Loucy (cell line): ENCODE measurements around the gene SYN1.

Experiments
- H2AFZ ChIP-seq: fragments of 200-600 bp; sonication (generic); 2 replicates; pipeline ENCODE4 v1.6.0; 2016; ENCODE audit warnings: antibody characterized with exemption, mild to moderate bottlenecking, low read length, moderate library complexity
- H3F3A ChIP-seq: fragments of 200-600 bp; 2 replicates; pipeline ENCODE4 v1.6.0; 2016; ENCODE audit warnings: antibody characterized with exemption, low read depth, mild to moderate bottlenecking
- H3K27me3 ChIP-seq: fragments of 200-600 bp; sonication (generic); 2 replicates; pipeline ENCODE4 v1.6.1; 2014; ENCODE audit warnings: low read length, mild to moderate bottlenecking; ENCODE audit not compliant: insufficient read depth, poor library complexity, severe bottlenecking
- H3K36me3 ChIP-seq: fragments of 200-600 bp; sonication (generic); 2 replicates; pipeline ENCODE4 v1.6.1; 2016; ENCODE audit warnings: low read length; ENCODE audit not compliant: insufficient read depth
- H3K4me1 ChIP-seq: fragments of 200-600 bp; sonication (generic); 2 replicates; pipeline ENCODE4 v1.5.1; 2014; ENCODE audit warnings: low read length, mild to moderate bottlenecking; ENCODE audit not compliant: insufficient read depth, poor library complexity, severe bottlenecking
- H3K4me2 ChIP-seq: fragments of 200-600 bp; sonication (generic); 2 replicates; pipeline ENCODE4 v1.6.0; 2014; ENCODE audit warnings: antibody characterized with exemption, low read length, low read depth, mild to moderate bottlenecking; ENCODE audit not compliant: poor library complexity, severe bottlenecking
- H3K4me3 ChIP-seq: fragments of 200-600 bp; sonication (generic); 2 replicates; pipeline ENCODE4 v1.5.1; 2014; ENCODE audit warnings: low read length, mild to moderate bottlenecking, mixed read lengths; ENCODE audit not compliant: poor library complexity, severe bottlenecking
- H3K79me2 ChIP-seq: fragments of 200-600 bp; sonication (generic); 2 replicates; pipeline ENCODE4 v1.6.1; 2014; ENCODE audit warnings: low read length; ENCODE audit not compliant: insufficient read depth
- H3K9ac ChIP-seq: fragments of 200-600 bp; sonication (generic); 2 replicates; pipeline ENCODE4 v1.6.0; 2014; ENCODE audit warnings: mild to moderate bottlenecking, low read depth, low read length, moderate library complexity; ENCODE audit not compliant: poor library complexity, severe bottlenecking
- H3K9me2 ChIP-seq: fragments of 200-600 bp; sonication (generic); replicated peaks from 2 replicates; pipeline ENCODE4 v1.6.1; 2016; ENCODE audit warnings: low read depth, low read length, mixed read lengths
- H3K9me3 ChIP-seq: fragments of 200-600 bp; sonication (generic); 2 replicates; pipeline ENCODE4 v1.6.1; 2014; ENCODE audit warnings: mild to moderate bottlenecking, antibody characterized with exemption, low read length, low read depth; ENCODE audit not compliant: insufficient read depth
- H4K20me1 ChIP-seq: fragments of 200-600 bp; sonication (generic); 2 replicates; pipeline ENCODE4 v1.6.0; 2014; ENCODE audit warnings: antibody characterized with exemption, low read length, mild to moderate bottlenecking; ENCODE audit not compliant: insufficient read depth, poor library complexity, severe bottlenecking
- CTCF ChIP-seq: fragments of 200-600 bp; sonication (generic); conservative IDR thresholded peaks from 2 replicates; pipeline ENCODE4 v1.5.1; 2014; ENCODE audit warnings: mild to moderate bottlenecking, antibody characterized with exemption, low read length
- EZH2phosphoT487 ChIP-seq: fragments of 200-600 bp; IDR thresholded peaks from 2 replicates; pipeline ENCODE4 v1.6.1; 2018; ENCODE audit warnings: antibody characterized with exemption, mild to moderate bottlenecking, moderate library complexity, borderline replicate concordance

Gene SYN1

GRCh38 chrX:47649781-47650163 lies 30.1 kb upstream of the SYN1 start:
- peaks cover 24% of the 10 kb centered on the region; the same call in 1 of the 2 replicates for H3K79me2 ChIP-seq
- H3K9ac ChIP-seq: peak overlapping the region; percentile 77
- H2AFZ ChIP-seq: no peak overlapping the region
- no peaks in the 10 kb centered on the region for H3F3A ChIP-seq
- peaks cover 15% of the 10 kb centered on the region for H3K4me1 ChIP-seq
- TF ChIP-seq CTCF: no peak
- no peak for TF ChIP-seq EZH2phosphoT487
- H3K27me3 ChIP-seq: no peaks in the 10 kb centered on the region
- peak overlapping the region; percentile 86 for H3K4me2 ChIP-seq
- no peaks in the 10 kb centered on the region for H3K9me2 ChIP-seq
- H3K36me3 ChIP-seq: peaks cover 8% of the 10 kb centered on the region; the same call in 1 of the 2 replicates
- H3K9me3 ChIP-seq: no peaks in the 10 kb centered on the region
- H3K4me3 ChIP-seq: peak overlapping the region; percentile 89
- peaks cover 14% of the 10 kb centered on the region for H4K20me1 ChIP-seq

GRCh38 chrX:47649271-47649670 lies 29.6 kb upstream of the SYN1 start:
- peaks cover 15% of the 10 kb centered on the region for H3K4me1 ChIP-seq
- H3K27me3 ChIP-seq: no peaks in the 10 kb centered on the region
- H2AFZ ChIP-seq: no peak overlapping the region
- H3K9ac ChIP-seq: peak overlapping the region; percentile 77
- peak overlapping the region; percentile 89 for H3K4me3 ChIP-seq
- H3K9me3 ChIP-seq: no peaks in the 10 kb centered on the region
- peaks cover 26% of the 10 kb centered on the region; the same call in 1 of the 2 replicates for H3K79me2 ChIP-seq
- no peak for TF ChIP-seq CTCF
- TF ChIP-seq EZH2phosphoT487: no peak
- H3K9me2 ChIP-seq: no peaks in the 10 kb centered on the region
- H3K36me3 ChIP-seq: peaks cover 3% of the 10 kb centered on the region; the same call in 1 of the 2 replicates
- H3K4me2 ChIP-seq: peak overlapping the region; percentile 86
- H4K20me1 ChIP-seq: peaks cover 19% of the 10 kb centered on the region
- no peaks in the 10 kb centered on the region for H3F3A ChIP-seq

- Histone ChIP-seq H3K4me3 (peak overlapping the region; percentile 89), H3K79me2 (peaks cover 34% of the 10 kb centered on the region; the same call in 1 of the 2 replicates), H3F3A (no peaks in the 10 kb centered on the region), H2AFZ (no peak overlapping the region), H3K9me2 (no peaks in the 10 kb centered on the region), H4K20me1 (peaks cover 21% of the 10 kb centered on the region), H3K27me3 (no peaks in the 10 kb centered on the region), H3K4me1 (peaks cover 15% of the 10 kb centered on the region), H3K9ac (peak overlapping the region; percentile 77), H3K36me3 (no peaks in the 10 kb centered on the region; the same call in 1 of the 2 replicates), H3K4me2 (peak overlapping the region; percentile 86), H3K9me3 (no peaks in the 10 kb centered on the region)
- TF ChIP-seq EZH2phosphoT487 (no peak), CTCF (no peak)
Observed at GRCh38 chrX:47648376-47648775, 28.7 kb upstream of the SYN1 start.
